Mesenchymal stem cell (in vitro differentiated cells and primary cell): ENCODE data around the gene CCDC78.
A peak's percentile ranks its signal among the peaks of the same experiment; 100 is the strongest.

Experiments
- DNase-seq: peaks from one replicate; pipeline ENCODE4 v3.0.0-alpha.2; 2013
- H2AFZ ChIP-seq: one replicate; pipeline ENCODE4 v1.6.1; 2013; ENCODE audit warnings: low read depth, mild to moderate bottlenecking, control low read depth, inconsistent platforms, low read length, moderate library complexity
- H2AK5ac ChIP-seq: 2 replicates; pipeline ENCODE4 v1.6.1; 2013; ENCODE audit warnings: low read length, moderate library complexity, mild to moderate bottlenecking, inconsistent platforms; ENCODE audit not compliant: severe bottlenecking
- H2BK120ac ChIP-seq: one replicate; pipeline ENCODE4 v1.6.1; 2013; ENCODE audit warnings: low read depth, mild to moderate bottlenecking, inconsistent platforms, low read length, moderate library complexity
- H2BK12ac ChIP-seq, 2 experiments: one replicate each; pipeline ENCODE4 v1.6.1; 2013; ENCODE audit warnings: inconsistent platforms in 2 of 2, low read length in 2 of 2, mild to moderate bottlenecking in 2 of 2, moderate library complexity in 2 of 2, control low read depth in 1 of 2
- H2BK15ac ChIP-seq: one replicate; pipeline ENCODE4 v1.6.1; 2013; ENCODE audit warnings: mild to moderate bottlenecking, low read depth, inconsistent platforms; ENCODE audit not compliant: poor library complexity, severe bottlenecking
- H2BK5ac ChIP-seq: 2 replicates; pipeline ENCODE4 v1.6.1; 2013; ENCODE audit warnings: low read depth, mild to moderate bottlenecking, low read length, control low read depth, inconsistent platforms; ENCODE audit not compliant: poor library complexity, severe bottlenecking
- H3K14ac ChIP-seq, 2 experiments: one replicate each; pipeline ENCODE4 v1.6.1; 2013; ENCODE audit warnings: inconsistent platforms in 2 of 2, low read length in 2 of 2, control low read depth in 1 of 2, mild to moderate bottlenecking in 1 of 2, moderate library complexity in 1 of 2
- H3K18ac ChIP-seq, 2 experiments: one replicate each; pipeline ENCODE4 v1.6.1; 2013; ENCODE audit warnings: inconsistent platforms in 2 of 2, low read length in 2 of 2, control low read depth in 1 of 2, low read depth in 1 of 2, mild to moderate bottlenecking in 1 of 2
- H3K23ac ChIP-seq, 2 experiments: one replicate each; pipeline ENCODE4 v1.6.1; 2013; ENCODE audit warnings: inconsistent platforms in 2 of 2, low read length in 2 of 2, mild to moderate bottlenecking in 2 of 2, moderate library complexity in 2 of 2, control low read depth in 1 of 2
- H3K27ac ChIP-seq: 2 replicates; pipeline ENCODE4 v1.5.1; 2013; ENCODE audit warnings: mild to moderate bottlenecking, moderate library complexity, low read length, control low read depth, inconsistent platforms; ENCODE audit not compliant: poor library complexity, severe bottlenecking
- H3K27me3 ChIP-seq, 2 experiments: 2 replicates each; pipeline versions ENCODE4 v1.6.1 to v1.7.0; 2013; ENCODE audit warnings: low read length in 2 of 2, mild to moderate bottlenecking in 2 of 2, moderate library complexity in 2 of 2, control low read depth in 1 of 2, inconsistent platforms in 1 of 2; ENCODE audit not compliant: control insufficient read depth in 1 of 2, insufficient read depth in 1 of 2
- H3K36me3 ChIP-seq, 2 experiments: 2 replicates each; pipeline versions ENCODE4 v1.6.1 to v1.7.0; 2013; ENCODE audit warnings: low read length in 2 of 2, control low read depth in 1 of 2, inconsistent platforms in 1 of 2, low read depth in 1 of 2, mild to moderate bottlenecking in 1 of 2; ENCODE audit not compliant: insufficient read depth in 2 of 2, control insufficient read depth in 1 of 2
- H3K4ac ChIP-seq, 2 experiments: one replicate each; pipeline ENCODE4 v1.6.1; 2013; ENCODE audit warnings: inconsistent platforms in 2 of 2, low read length in 2 of 2, mild to moderate bottlenecking in 2 of 2, moderate library complexity in 2 of 2, control low read depth in 1 of 2, low read depth in 1 of 2
- H3K4me1 ChIP-seq: 2 replicates; pipeline ENCODE4 v1.6.1; 2013; ENCODE audit warnings: low read depth, low read length, control low read depth; ENCODE audit not compliant: control insufficient read depth, insufficient read depth
- H3K4me2 ChIP-seq: 2 replicates; pipeline ENCODE4 v1.6.1; 2013; ENCODE audit warnings: low read length, mild to moderate bottlenecking, inconsistent platforms; ENCODE audit not compliant: poor library complexity, severe bottlenecking
- H3K4me3 ChIP-seq, 2 experiments: 2 replicates each; pipeline versions ENCODE4 v1.5.1 to v1.7.0; 2013; ENCODE audit warnings: low read length in 2 of 2, mild to moderate bottlenecking in 2 of 2, control low read depth in 1 of 2, low read depth in 1 of 2; ENCODE audit not compliant: insufficient read depth in 1 of 2
- H3K79me1 ChIP-seq: replicated peaks from 2 replicates; pipeline ENCODE4 v1.6.1; 2013; ENCODE audit warnings: mild to moderate bottlenecking, control low read depth, low read length, inconsistent platforms; ENCODE audit not compliant: poor library complexity, severe bottlenecking
- H3K9ac ChIP-seq: 2 replicates; pipeline ENCODE4 v1.7.0; 2013; ENCODE audit warnings: mild to moderate bottlenecking, low read length, moderate library complexity
- H3K9me3 ChIP-seq: 2 replicates; pipeline ENCODE4 v1.7.0; 2013; ENCODE audit warnings: mild to moderate bottlenecking, low read length; ENCODE audit not compliant: control insufficient read depth
- H4K8ac ChIP-seq: one replicate; pipeline ENCODE4 v1.6.1; 2013; ENCODE audit warnings: inconsistent platforms, mild to moderate bottlenecking, low read length, moderate library complexity
- H4K91ac ChIP-seq: one replicate; pipeline ENCODE4 v1.6.1; 2013; ENCODE audit warnings: mild to moderate bottlenecking, low read length, inconsistent platforms
- WGBS: methylation state at CpG from one replicate; pipeline ENCODE4 v1.1.7; 2013; ENCODE audit warnings: mixed read lengths; 5-methylcytosine and 5-hydroxymethylcytosine counted together

Gene CCDC78

GRCh38 chr16:710500-711075, 15.7 kb downstream of the CCDC78 start:
- 80% methylated on average over 21 of the region's 21 CpGs for WGBS
- H3K9me3 ChIP-seq = no peaks in the 10 kb centered on the region

DNA sequence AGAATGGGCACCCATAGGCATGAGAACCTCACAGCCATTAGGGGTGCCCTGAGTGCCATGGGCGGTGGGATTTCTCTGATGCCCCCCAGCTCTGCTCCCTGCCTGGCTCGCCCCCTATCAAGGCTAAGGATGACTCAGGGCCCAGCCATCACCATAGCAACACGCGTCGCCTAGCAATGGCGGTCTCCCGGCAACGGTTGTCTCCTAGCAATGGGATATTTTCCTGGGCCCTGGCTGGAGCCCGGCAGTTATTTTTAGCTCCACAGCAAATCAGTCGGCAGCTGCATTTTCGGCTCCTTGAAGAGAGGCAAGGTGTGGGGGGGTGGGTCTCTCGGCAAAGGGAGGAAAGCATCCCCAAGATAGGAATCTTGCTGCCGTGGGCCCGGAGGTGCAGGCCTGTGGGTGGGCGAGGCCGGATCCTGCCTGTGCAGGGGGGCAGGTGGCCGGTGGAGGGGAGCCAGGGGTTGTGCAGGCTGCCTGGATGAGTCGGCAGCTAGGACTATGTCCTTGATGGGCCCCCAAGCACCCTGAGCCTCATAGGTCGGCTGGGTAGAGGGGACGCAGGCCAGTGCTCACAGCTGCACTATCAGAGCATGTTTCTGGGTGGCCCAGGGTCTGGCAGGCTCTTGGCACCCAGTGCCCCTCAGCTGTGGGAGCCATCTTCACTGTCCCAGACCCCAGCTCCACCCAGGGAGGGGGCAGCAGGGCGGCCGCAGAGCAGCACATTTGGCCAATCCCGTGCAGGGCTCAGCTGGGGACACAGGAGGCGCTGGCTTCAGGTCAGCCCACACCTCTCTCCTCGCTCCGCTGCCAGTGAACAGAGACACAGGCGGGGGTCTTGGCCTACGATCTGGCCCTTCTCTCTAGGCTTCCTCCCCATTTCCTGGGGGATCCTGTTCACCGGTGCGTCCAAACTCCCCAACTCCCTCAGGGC, 16.4 kb downstream of the CCDC78 start:
- H3K14ac ChIP-seq = peak overlapping the region in 1 of 2 experiments; percentile 74
- H3K4me2 ChIP-seq = no peak overlapping the region
- 46% methylated on average over 30 of the region's 30 CpGs for WGBS
- H3K4me3 ChIP-seq = peak overlapping the region in 1 of 2 experiments; percentile 18
- H2AFZ ChIP-seq = no peak overlapping the region
- no peak overlapping the region for H3K4ac ChIP-seq
- peaks cover 42% of the 10 kb centered on the region for H3K4me1 ChIP-seq
- peaks cover 43 to 57% of the 10 kb centered on the region in 2 experiments for H3K27me3 ChIP-seq
- H3K9me3 ChIP-seq = no peaks in the 10 kb centered on the region
- peak; percentile 92 for DNase-seq
- peak overlapping the region; percentile 51 for H3K9ac ChIP-seq
- H3K18ac ChIP-seq = peak overlapping the region in 1 of 2 experiments; percentile 42
- H2BK5ac ChIP-seq = no peak overlapping the region
- peak overlapping the region in 1 of 2 experiments; percentile 32 for H3K23ac ChIP-seq
- peak overlapping the region; percentile 28 to 64 for H2BK12ac ChIP-seq
- H3K79me1 ChIP-seq = peaks cover 4% of the 10 kb centered on the region
- H2AK5ac ChIP-seq = no peak overlapping the region
- peak overlapping the region; percentile 45 for H4K91ac ChIP-seq
- H4K8ac ChIP-seq = no peak overlapping the region
- H2BK120ac ChIP-seq = no peak overlapping the region
- H2BK15ac ChIP-seq = no peak overlapping the region
- no peaks in the 10 kb centered on the region for H3K36me3 ChIP-seq
- H3K27ac ChIP-seq = no peak overlapping the region

More at GRCh38 chr16:710500-711075, 15.7 kb downstream of the CCDC78 start:
- Histone ChIP-seq H3K14ac (no peak overlapping the region), H2BK120ac (peak overlapping the region; percentile 23), H3K27me3 (peaks cover 43 to 54% of the 10 kb centered on the region in 2 experiments), H2BK12ac (peak overlapping the region in 1 of 2 experiments; percentile 60), H3K4me1 (peaks cover 45% of the 10 kb centered on the region), H3K9ac (peak overlapping the region; percentile 51), H3K4me2 (no peak overlapping the region), H3K27ac (no peak overlapping the region), H2BK15ac (no peak overlapping the region), H4K8ac (no peak overlapping the region), H2AFZ (no peak overlapping the region), H3K4me3 (no peak overlapping the region), H3K36me3 (no peaks in the 10 kb centered on the region), H3K4ac (no peak overlapping the region), H4K91ac (peak overlapping the region; percentile 45), H3K18ac (no peak overlapping the region), H3K23ac (no peak overlapping the region), H2AK5ac (no peak overlapping the region), H3K79me1 (peaks cover 4% of the 10 kb centered on the region), H2BK5ac (no peak overlapping the region)
- no peak for DNase-seq

DNA sequence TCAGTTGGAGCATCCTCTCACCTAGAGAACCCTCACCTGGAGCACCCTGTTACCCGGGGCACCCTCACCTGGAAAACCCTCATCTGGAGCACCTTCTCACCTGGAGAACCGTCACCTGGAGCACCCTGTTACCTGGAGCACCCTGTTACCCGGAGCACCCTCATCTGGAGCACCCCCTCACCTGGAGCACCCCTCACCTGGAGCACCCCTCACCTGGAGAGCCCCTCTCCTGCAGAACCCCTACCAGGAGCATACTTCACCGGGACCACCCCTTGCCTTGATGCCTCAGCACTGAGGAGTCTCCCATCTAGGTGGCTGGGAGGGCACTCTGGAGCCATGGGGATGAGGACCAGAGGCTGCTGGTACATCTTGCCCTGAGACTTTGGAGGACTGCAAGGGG, 17.3 kb downstream of the CCDC78 start:
- WGBS = 62% methylated on average over 4 of the region's 4 CpGs
- Histone ChIP-seq H3K18ac (no peak overlapping the region), H2BK5ac (no peak overlapping the region), H2BK12ac (no peak overlapping the region), H4K8ac (no peak overlapping the region), H2BK120ac (no peak overlapping the region), H3K79me1 (no peaks in the 10 kb centered on the region), H3K4me2 (no peak overlapping the region), H3K4ac (no peak overlapping the region), H3K9me3 (no peaks in the 10 kb centered on the region), H3K27me3 (peaks cover 52 to 66% of the 10 kb centered on the region in 2 experiments), H3K4me1 (peaks cover 34% of the 10 kb centered on the region), H3K9ac (no peak overlapping the region), H4K91ac (no peak overlapping the region), H3K27ac (no peak overlapping the region), H2AK5ac (no peak overlapping the region), H3K23ac (no peak overlapping the region), H3K4me3 (no peak overlapping the region), H3K14ac (no peak overlapping the region), H2AFZ (no peak overlapping the region), H2BK15ac (no peak overlapping the region), H3K36me3 (no peaks in the 10 kb centered on the region)
- no peak for DNase-seq

DNA sequence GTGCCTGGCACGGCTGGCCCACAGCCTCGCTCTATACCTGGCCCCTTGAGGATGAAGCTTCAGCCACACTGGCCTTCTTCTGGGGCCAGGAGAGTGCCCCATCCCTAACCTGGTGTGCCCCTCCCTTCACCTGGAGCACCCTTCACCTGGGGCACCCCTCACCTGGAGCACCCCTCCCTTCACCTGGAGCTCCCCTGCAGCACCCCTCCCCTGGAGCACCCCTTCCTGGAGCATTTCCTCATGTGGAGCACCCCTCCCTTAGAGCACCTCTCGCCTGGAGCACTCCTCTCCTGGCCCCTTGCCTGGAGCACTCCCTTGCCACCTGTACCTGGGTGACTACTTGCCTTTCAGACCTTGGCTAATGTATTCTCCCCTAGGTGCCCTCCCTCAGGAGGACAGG, 18.2 kb downstream of the CCDC78 start:
- Histone ChIP-seq H3K27ac (no peak overlapping the region), H2AK5ac (no peak overlapping the region), H4K91ac (no peak overlapping the region), H2AFZ (no peak overlapping the region), H3K4ac (no peak overlapping the region), H2BK12ac (no peak overlapping the region), H2BK120ac (no peak overlapping the region), H4K8ac (no peak overlapping the region), H3K27me3 (peaks cover 62 to 75% of the 10 kb centered on the region in 2 experiments), H2BK5ac (no peak overlapping the region), H3K79me1 (no peaks in the 10 kb centered on the region), H3K4me3 (no peak overlapping the region), H2BK15ac (no peak overlapping the region), H3K9ac (no peak overlapping the region), H3K4me2 (no peak overlapping the region), H3K14ac (no peak overlapping the region), H3K36me3 (no peaks in the 10 kb centered on the region), H3K18ac (no peak overlapping the region), H3K23ac (no peak overlapping the region), H3K4me1 (peaks cover 31% of the 10 kb centered on the region), H3K9me3 (no peaks in the 10 kb centered on the region)
- no peak for DNase-seq
- WGBS = 67% methylated on average over 3 of the region's 3 CpGs
